Panc1 (cell line): ENCODE data around the gene MCOLN1. TPM values are rescaled to one million over a fixed set of nuclear protein-coding genes. Genes with fewer than 3 reads are reported as not detected.
A peak's percentile ranks its signal among the peaks of the same experiment; 100 is the strongest.

ENCODE experiments used
- ATAC-seq: fragments of 200-7000 bp; cut with Tn5 transposase; 2 replicates; pipeline ENCODE4 v1.9.1; 2020; ENCODE audit warnings: mild to moderate bottlenecking, moderate library complexity
- BruUV-seq: library from RNA; stranded (reverse); fragments of 400-500 nt; replicated peaks from 2 replicates; lab custom pipeline; 2021; lab: Mats Ljungman, UMichigan
- CTCF ChIA-PET: fragments of 300-600 bp; sonication (Branson Sonifier 250); formaldehyde crosslinking; loops from one replicate; lab custom pipeline; 2022; ENCODE audit warnings: antibody characterized with exemption; lab: Charles Lee
- POLR2A ChIA-PET: fragments of 300-600 bp; sonication (Branson Sonifier 250); formaldehyde crosslinking; loops from one replicate; lab custom pipeline; 2022; ENCODE audit warnings: antibody characterized with exemption; lab: Charles Lee
- DNase-seq: peaks from one replicate; pipeline ENCODE4 v3.0.0-alpha.2; 2010; ENCODE audit warnings: low read depth, low spot score
- H3K27ac ChIP-seq: 2 replicates; pipeline ENCODE4 v1.5.1; 2011; ENCODE audit warnings: mild to moderate bottlenecking, low read length, inconsistent platforms
- H3K27me3 ChIP-seq: fragments of 200-500 bp; sonication (Bioruptor generic); 2 replicates; pipeline ENCODE4 v1.6.0; 2014; ENCODE audit warnings: low read length, inconsistent platforms; ENCODE audit not compliant: control insufficient read depth, insufficient read depth
- H3K36me3 ChIP-seq: fragments of 200-500 bp; sonication (Bioruptor generic); 2 replicates; pipeline ENCODE4 v1.5.1; 2014; ENCODE audit warnings: inconsistent platforms, mild to moderate bottlenecking, low read length, moderate library complexity; ENCODE audit not compliant: control insufficient read depth, insufficient read depth
- H3K4me1 ChIP-seq: 2 replicates; pipeline ENCODE4 v1.5.1; 2011; ENCODE audit warnings: inconsistent platforms, mild to moderate bottlenecking, low read length, moderate library complexity; ENCODE audit not compliant: control insufficient read depth, insufficient read depth
- H3K4me3 ChIP-seq, 2 experiments: 2 replicates each; pipeline ENCODE4 v1.5.1; 2011 to 2012; ENCODE audit warnings: low read depth in 2 of 2, low read length in 2 of 2, mild to moderate bottlenecking in 2 of 2, inconsistent platforms in 1 of 2, moderate library complexity in 1 of 2
- H3K9me3 ChIP-seq: fragments of 200-500 bp; sonication (Bioruptor generic); 2 replicates; pipeline ENCODE4 v1.5.1; 2014; ENCODE audit warnings: low read depth, mild to moderate bottlenecking, inconsistent platforms, low read length, moderate library complexity; ENCODE audit not compliant: control insufficient read depth, insufficient read depth
- CTCF ChIP-seq: fragments of 450-650 bp; IDR thresholded peaks from 2 replicates; pipeline ENCODE4 v1.5.1; 2017; ENCODE audit warnings: mild to moderate bottlenecking
- POLR2AphosphoS5 ChIP-seq: IDR thresholded peaks from 2 replicates; pipeline ENCODE4 v1.6.1; 2012; ENCODE audit warnings: mild to moderate bottlenecking, low read depth, low read length, moderate library complexity
- REST ChIP-seq, 2 experiments: IDR thresholded peaks; 2 replicates each; pipeline ENCODE4 v1.6.1; 2011 to 2012; ENCODE audit warnings: low read depth in 2 of 2, control low read depth in 1 of 2, low read length in 1 of 2, mild to moderate bottlenecking in 1 of 2, moderate library complexity in 1 of 2; ENCODE audit not compliant: insufficient read depth in 1 of 2
- SIN3A ChIP-seq: IDR thresholded peaks from 2 replicates; pipeline ENCODE4 v1.6.1; 2012; ENCODE audit warnings: low read depth, mild to moderate bottlenecking, low read length, moderate library complexity, borderline replicate concordance; ENCODE audit not compliant: insufficient read depth
- TCF7L2 ChIP-seq: IDR thresholded peaks from 2 replicates; pipeline ENCODE4 v1.6.1; 2011; ENCODE audit warnings: mild to moderate bottlenecking, low read depth, low read length, inconsistent platforms
- in situ Hi-C: cut with HindIII; loops from 2 replicates; pipeline ENCODE4 v1.10.0; 2016; ENCODE audit warnings: low sequenced_read_pairs, low pct_unique_long_range_greater_than_20kb
- intact Hi-C: fragments of 100-400 bp; cut with micrococcal nuclease; formaldehyde crosslinking; loops from one replicate; pipeline ENCODE4 v1.10.0; 2022; ENCODE audit not compliant: unreplicated experiment
- total RNA-seq: library from RNA; stranded (reverse); gene quantifications from one replicate; pipeline ENCODE4 v1.2.1, GENCODE V29; 2021; ENCODE audit not compliant: unreplicated experiment

The MCOLN1 gene
- total RNA-seq, 1 experiment from 2014 or later = 28.0 TPM

GRCh38 chr19:7489609-7490044 lies 32.8 kb upstream of the MCOLN1 start:
- POLR2A ChIA-PET = no interaction called here

GRCh38 chr19:7492142-7492541 lies 30.3 kb upstream of the MCOLN1 start:
- ChIA-PET POLR2A (no interaction called here), CTCF (no interaction called here)
- Histone ChIP-seq H3K36me3 (no peaks in the 10 kb centered on the region), H3K4me3 (no peak overlapping the region), H3K27ac (no peak overlapping the region), H3K9me3 (no peaks in the 10 kb centered on the region), H3K27me3 (no peaks in the 10 kb centered on the region), H3K4me1 (peaks cover 6% of the 10 kb centered on the region)
- no TSS peak for BruUV-seq
- DNase-seq (no peak), ATAC-seq (no peak)
- no peak for TF ChIP-seq POLR2AphosphoS5
- TF ChIP-seq REST (IDR thresholded peaks at IDR 0.05; ENCODE audit: insufficient read depth in 1 of 2, low read depth in 2 of 2, low read length in 1 of 2) = no peak
- TF ChIP-seq SIN3A = no peak
- TF ChIP-seq CTCF = no peak
- no peak for TF ChIP-seq TCF7L2
- intact Hi-C loops (no loop called here), in situ Hi-C loops (no loop called here)

More at GRCh38 chr19:7489609-7490044, 32.8 kb upstream of the MCOLN1 start:
- Histone ChIP-seq H3K4me3 (peak overlapping the region; percentile 55 to 61; a peak in 3 of 4 replicates), H3K27ac (peak overlapping the region; percentile 90), H3K4me1 (peaks cover 6% of the 10 kb centered on the region), H3K9me3 (no peaks in the 10 kb centered on the region), H3K27me3 (no peaks in the 10 kb centered on the region), H3K36me3 (no peaks in the 10 kb centered on the region)
- BruUV-seq = no TSS peak
- TF ChIP-seq POLR2AphosphoS5 (no peak), REST (IDR thresholded peaks at IDR 0.05; ENCODE audit: insufficient read depth in 1 of 2, low read depth in 2 of 2, low read length in 1 of 2) (no peak), CTCF (no peak), TCF7L2 (no peak), SIN3A (no peak)
- CTCF ChIA-PET = interaction anchor here (0.8 kb wide), 1 partner anchor 32 kb away, joined by 6 read pairs; no protein-coding TSS in a partner anchor
- in situ Hi-C loops (no loop called here), intact Hi-C loops (no loop called here)
- ATAC-seq (no peak), DNase-seq (no peak)
